ENCODE results near the gene HUNK.
"Not testable (repeated sequence)": the region's sequence is repeated elsewhere in the genome, so short reads cannot be mapped to it uniquely, and the experiment has no call there.

The HUNK gene

GRCh38 chr21:32007456-32007855 lies 134.6 kb downstream of the HUNK start:
- FAIRE-seq: no peak

GRCh38 chr21:32008714-32009113 lies 135.9 kb downstream of the HUNK start:
- no peak for FAIRE-seq

- FAIRE-seq: no peak
These were observed 136.4 kb downstream of the HUNK start for GRCh38 chr21:32009263-32009662.

- no peak for FAIRE-seq
These were observed 142.8 kb downstream of the HUNK start for GRCh38 chr21:32015461-32016139.

DNA sequence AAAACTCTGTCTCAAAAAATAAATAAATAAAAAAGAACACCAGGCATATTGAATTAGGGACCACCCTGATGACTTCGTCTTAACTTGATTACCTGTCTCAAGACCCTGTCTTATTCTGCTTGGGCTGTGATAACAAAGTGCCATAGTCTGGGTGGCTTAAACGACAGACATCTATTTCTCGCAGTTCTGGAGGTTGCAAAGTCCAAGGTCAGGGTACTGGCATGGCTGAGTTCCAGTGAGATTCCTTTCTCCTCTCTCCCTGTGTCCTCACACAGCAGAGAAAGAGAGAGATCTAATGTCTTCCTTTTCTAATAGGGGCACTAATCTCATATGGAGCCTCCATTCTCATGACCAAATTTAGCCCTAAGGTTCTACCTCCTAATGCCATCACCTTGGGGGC lies 145.6 kb downstream of the HUNK start:
- FAIRE-seq: no peak

- no peak for FAIRE-seq
These were observed 147.7 kb downstream of the HUNK start for GRCh38 chr21:32020564-32020963.

- FAIRE-seq: no peak
These were observed 148.6 kb downstream of the HUNK start for GRCh38 chr21:32021319-32021994.

GRCh38 chr21:32022146-32022545 lies 149.3 kb downstream of the HUNK start:
- no peak for FAIRE-seq

DNA sequence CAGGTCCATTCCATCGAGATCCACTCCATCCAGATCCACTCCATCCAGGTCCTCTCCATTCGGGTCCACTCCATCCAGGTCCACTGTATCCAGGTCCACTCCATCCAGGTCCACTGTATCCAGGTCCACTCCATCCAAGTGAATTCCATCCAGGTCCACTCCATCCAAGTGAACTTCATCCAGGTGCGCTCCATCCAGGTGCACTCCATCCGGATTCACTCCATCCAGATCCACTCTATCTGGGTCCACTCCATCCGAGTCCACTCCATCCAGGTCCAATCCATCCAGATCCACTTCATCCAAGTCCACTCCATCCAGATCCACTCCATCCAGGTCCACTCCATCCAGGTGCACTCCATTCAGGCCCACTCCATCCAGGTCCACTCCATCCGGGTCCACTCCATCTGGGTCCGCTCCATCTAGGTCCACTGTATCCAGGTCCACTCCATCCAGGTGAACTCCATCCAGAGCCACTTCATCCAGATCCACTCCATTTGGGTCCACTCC lies 157.4 kb downstream of the HUNK start:
- no peak for FAIRE-seq

- no peak for FAIRE-seq
These were observed 162.0 kb downstream of the HUNK start for GRCh38 chr21:32034850-32035249.

DNA sequence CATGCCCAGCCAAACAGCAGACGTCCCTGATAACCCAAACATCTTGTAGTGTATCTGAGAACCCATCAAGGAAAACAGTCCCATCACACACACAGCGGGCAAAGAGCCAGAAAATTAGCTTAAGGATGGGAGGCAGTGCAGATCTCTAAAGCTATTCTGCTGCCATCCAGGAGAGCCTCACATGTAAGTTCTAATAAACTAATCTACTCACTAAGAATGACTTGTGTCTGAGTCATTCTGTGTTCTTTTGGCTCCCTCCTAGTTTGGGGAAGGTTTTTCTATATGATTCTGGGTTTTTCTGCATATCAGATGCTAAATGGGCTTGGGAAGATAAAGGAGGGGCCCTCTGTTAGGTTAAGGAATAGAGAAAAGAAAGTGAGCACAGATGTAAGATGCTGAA lies 162.8 kb downstream of the HUNK start:
- no peak for FAIRE-seq

GRCh38 chr21:32036756-32037155 lies 163.9 kb downstream of the HUNK start:
- FAIRE-seq: no peak

DNA sequence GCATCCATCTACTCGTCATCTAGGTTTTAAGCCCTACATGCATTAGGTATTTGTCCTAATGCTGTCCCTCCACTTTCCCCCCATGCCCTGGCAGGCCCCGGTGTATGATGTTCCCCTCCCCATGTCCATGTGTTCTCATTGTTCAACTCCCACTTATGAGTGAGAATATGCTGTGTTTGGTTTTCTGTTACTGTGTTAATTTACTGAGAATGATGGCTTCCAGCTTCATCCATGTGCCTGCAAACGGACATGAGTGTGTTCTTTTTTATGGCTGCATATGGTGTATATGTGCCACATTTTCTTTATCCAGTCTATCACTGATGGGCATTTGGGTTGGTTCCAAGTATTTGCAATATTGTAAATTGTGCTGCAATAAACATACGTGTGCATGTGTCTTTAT lies 165.9 kb downstream of the HUNK start:
- not testable (repeated sequence) for FAIRE-seq

- FAIRE-seq: no peak
These were observed 170.6 kb downstream of the HUNK start for GRCh38 chr21:32043458-32043857.

GRCh38 chr21:32044205-32045180 lies 171.7 kb downstream of the HUNK start:
- FAIRE-seq: no peak

DNA sequence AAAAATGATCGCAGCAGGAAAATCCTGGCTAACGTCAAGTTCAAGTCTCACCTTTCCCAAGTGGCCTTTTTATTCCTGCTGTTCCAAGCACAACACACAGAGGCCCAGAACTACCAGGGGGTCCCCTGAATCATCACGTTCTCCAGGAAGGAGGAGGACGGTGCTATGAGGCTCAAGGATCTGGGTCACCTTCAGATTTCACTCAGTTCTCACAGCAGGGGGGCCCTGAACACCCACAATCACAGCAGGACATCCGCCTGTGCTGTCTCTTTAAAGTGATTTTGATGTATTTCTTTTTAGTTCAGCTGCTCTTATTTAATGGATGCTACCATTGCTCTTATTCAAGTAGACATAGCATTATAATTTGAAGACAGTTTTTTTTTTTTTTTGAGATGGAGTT lies 173.4 kb downstream of the HUNK start:
- FAIRE-seq: no peak

DNA sequence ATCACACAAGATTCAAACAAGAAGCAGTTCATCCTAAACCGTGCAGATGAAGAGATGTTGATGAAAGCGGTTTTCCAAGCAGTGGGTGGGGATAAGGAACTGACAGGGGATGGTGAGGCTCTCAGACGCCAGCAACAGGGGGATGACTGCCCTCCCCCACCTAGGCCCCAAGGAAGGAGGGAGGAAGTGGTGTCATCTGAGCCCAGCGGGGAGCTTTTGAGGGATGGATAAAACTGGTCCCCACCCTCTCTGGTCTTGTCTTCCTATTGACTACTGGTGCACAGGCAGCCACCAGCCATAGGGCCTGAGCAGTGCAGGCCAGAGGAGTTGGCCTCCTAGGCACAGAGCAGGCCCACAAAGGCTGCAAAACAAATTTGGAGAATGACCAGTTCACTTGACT lies 175.5 kb downstream of the HUNK start:
- FAIRE-seq: no peak

Measured in A204.1 (cell line).